ENCODE data around the gene COG5. TPM values are rescaled to one million over a fixed set of nuclear protein-coding genes. Genes with fewer than 3 reads are reported as not detected.

COG5 gene
- total and polyA plus RNA-seq, 11 donors = 9.4 to 61.6 (median 42.1) TPM

DNA sequence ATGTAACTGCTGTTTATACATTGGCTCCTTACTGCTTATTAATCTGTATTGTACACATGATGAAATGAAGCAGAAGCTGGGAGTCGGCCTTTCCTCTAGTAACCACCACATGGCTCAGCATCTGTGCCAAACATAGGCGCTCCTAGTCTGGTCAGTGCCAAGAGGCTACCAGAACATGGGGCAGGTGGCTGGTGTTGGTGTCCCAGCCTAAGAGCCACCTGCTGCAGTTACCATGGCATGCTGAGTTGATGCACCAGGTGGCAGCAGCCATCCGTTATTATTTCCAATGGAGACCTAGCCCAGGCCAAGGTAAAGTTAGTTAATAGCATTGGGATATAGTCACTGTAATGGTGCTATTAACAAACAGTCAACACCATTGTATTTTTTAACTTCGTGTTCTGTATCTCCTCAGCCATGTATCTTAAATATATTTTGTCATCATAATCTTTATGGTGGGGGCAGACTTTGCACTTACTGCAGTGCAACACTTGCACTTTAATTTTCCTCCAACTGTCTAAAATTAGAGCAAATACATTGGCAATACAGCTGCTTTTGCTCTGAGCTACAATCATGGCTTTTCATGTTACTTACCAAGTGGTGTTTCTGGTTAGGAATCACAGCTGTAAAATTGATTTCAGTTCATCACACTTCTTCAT is 361.8 kb downstream of the COG5 start:
- DNase-seq (peak; percentile 44 to 75 (median 66)), ATAC-seq (peak; percentile 78 to 92 (median 92))
- Histone ChIP-seq H3K9me3 (no peaks in the 10 kb centered on the region), H3K36me3 (peaks cover 0 to 99% (median 93%) of the 10 kb centered on the region in 9 donors), H3K27ac (peak overlapping the region in 8 of 12 donors; percentile 7 to 56 (median 38)), H3K4me3 (no peak overlapping the region), H3K4me1 (peaks cover 0 to 12% (median 2%) of the 10 kb centered on the region in 12 donors), H3K27me3 (no peaks in the 10 kb centered on the region)
- 40 to 66% (median 47%) methylated on average over 4 of the region's 4 CpGs for WGBS, 4 donors
- TF ChIP-seq POLR2A (IDR thresholded peaks at IDR 0.05) = no peak
- TF ChIP-seq, protein P1, sequence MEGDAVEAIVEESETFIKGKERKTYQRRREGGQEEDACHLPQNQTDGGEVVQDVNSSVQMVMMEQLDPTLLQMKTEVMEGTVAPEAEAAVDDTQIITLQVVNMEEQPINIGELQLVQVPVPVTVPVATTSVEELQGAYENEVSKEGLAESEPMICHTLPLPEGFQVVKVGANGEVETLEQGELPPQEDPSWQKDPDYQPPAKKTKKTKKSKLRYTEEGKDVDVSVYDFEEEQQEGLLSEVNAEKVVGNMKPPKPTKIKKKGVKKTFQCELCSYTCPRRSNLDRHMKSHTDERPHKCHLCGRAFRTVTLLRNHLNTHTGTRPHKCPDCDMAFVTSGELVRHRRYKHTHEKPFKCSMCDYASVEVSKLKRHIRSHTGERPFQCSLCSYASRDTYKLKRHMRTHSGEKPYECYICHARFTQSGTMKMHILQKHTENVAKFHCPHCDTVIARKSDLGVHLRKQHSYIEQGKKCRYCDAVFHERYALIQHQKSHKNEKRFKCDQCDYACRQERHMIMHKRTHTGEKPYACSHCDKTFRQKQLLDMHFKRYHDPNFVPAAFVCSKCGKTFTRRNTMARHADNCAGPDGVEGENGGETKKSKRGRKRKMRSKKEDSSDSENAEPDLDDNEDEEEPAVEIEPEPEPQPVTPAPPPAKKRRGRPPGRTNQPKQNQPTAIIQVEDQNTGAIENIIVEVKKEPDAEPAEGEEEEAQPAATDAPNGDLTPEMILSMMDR (IDR thresholded peaks at IDR 0.05) = peak; percentile 32 to 70 (median 56)
- intact Hi-C loops (cut with DNase I) = loop anchor here in 8 of 10 donors (2.0 to 10.0 kb wide), 11 partner anchors 193 to 673 kb away; partner anchors contain the start of genes BCAP29 (in 1 of the 8), COG5 (in 1 of the 8), DUS4L (in 1 of the 8) and GPR22 (in 1 of the 8)

DNA sequence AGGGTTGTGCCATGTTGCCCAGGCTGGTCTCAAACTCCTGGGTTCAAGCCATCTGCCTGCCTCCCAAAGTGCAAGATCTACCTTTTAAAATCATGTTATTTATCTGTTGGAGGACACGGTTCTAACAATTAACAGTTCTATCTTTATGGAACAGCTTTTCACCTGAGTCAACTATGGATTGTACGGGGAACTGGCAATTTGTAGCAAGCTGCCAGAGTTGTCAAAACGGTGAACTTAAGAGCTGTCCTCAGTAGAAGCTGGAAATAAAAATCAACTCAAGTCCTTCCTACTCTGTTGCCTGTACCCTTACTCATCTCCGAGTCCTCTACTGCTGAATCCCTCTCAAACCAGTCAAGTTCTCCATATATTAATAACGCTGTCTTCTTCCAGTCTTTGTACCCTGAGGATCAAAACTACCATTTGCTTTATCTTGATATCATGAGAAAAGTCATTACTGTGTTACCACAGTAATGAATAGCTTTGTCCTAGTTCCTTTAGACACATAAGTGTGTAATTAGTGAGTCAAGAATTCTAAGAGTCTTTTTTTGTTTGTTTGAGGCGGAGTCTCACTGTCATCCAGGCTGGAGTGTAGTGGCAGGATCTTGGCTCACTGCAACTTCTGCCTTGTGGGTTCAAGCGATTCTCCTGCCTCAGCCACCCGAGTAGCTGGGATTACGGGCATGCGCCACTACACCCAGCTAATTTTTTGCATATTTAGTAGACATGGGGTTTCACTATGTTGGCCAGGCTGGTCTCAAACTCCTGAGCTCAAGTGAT is 366.7 kb downstream of the COG5 start:
- intact Hi-C loops (cut with DNase I) = loop anchor here in 3 of 10 donors (5.0 to 10.0 kb wide), 3 partner anchors 525 to 678 kb away; no protein-coding TSS in a partner anchor
- peaks cover 0 to 100% (median 87%) of the 10 kb centered on the region in 9 donors for H3K36me3 ChIP-seq
- DNase-seq (no peak), ATAC-seq (no peak)
- H3K4me3 ChIP-seq = no peak overlapping the region
- no peak overlapping the region for H3K27ac ChIP-seq
- WGBS, 4 donors = 90 to 94% (median 93%) methylated on average over 9 to 10 of the region's 10 CpGs
- TF ChIP-seq, protein P1 (IDR thresholded peaks at IDR 0.05) = no peak
- peaks cover 0 to 17% (median 0%) of the 10 kb centered on the region in 12 donors for H3K4me1 ChIP-seq
- no peaks in the 10 kb centered on the region for H3K27me3 ChIP-seq
- no peaks in the 10 kb centered on the region for H3K9me3 ChIP-seq

DNA sequence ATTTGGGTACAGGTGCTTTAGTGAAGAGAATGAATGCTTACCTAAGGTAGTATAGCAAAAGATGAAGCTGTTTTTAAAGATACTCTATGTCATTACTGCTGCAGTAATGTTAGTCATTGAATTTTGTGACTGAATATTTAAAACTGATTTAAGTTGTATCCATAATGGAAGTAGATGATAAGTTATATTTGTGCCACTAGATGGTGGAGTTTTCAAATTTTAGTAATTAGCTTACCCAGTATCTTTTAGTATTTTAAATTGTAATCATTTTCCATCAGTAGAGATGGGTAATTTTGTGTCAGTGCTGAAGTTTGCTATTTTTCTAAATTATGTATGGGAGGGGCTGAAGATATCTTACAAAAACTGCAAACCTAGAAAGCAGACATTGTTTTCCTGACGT is 369.7 kb downstream of the COG5 start:
- intact Hi-C loops (cut with DNase I) = loop anchor here in 2 of 10 donors (10.0 kb wide), 2 partner anchors 531 to 681 kb away; no protein-coding TSS in a partner anchor
- no peaks in the 10 kb centered on the region for H3K9me3 ChIP-seq
- H3K27ac ChIP-seq = peak overlapping the region in 2 of 12 donors; percentile 0 to 31
- peaks cover 0 to 13% (median 0%) of the 10 kb centered on the region in 12 donors for H3K4me1 ChIP-seq
- no peaks in the 10 kb centered on the region for H3K27me3 ChIP-seq
- no peak overlapping the region for H3K4me3 ChIP-seq
- no peak for DNase-seq
- H3K36me3 ChIP-seq = peaks cover 0 to 100% (median 87%) of the 10 kb centered on the region in 9 donors
- TF ChIP-seq, protein P1 (IDR thresholded peaks at IDR 0.05) = peak in 2 of 12 donors; percentile 13 to 22
- no peak for TF ChIP-seq POLR2A (IDR thresholded peaks at IDR 0.05)
- 25 to 45% (median 36%) methylated on average over 1 of the region's 1 CpG for WGBS, 4 donors
- ATAC-seq = no peak

DNA sequence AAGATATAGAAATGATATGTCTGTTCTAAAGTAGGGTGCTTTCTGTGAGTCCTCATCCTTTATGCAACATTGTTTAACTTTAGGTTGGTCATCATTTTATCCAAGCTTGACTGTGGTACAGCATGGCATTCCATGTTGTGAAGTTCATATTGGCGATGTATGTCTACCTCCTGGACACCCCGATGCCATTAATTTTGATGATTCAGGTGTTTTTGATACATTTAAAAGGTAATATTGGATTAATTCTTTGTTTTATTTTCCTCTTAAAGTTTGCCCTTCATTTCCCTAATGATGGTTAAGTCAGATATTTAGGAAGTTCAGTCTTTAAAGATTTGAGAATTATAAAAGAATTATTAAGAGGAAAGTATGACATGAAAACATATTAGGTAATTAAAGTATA is 373.6 kb downstream of the COG5 start:
- Histone ChIP-seq H3K27ac (no peak overlapping the region), H3K4me1 (peaks cover 0 to 13% (median 0%) of the 10 kb centered on the region in 12 donors), H3K36me3 (peaks cover 0 to 100% (median 87%) of the 10 kb centered on the region in 9 donors), H3K4me3 (no peak overlapping the region), H3K27me3 (no peaks in the 10 kb centered on the region), H3K9me3 (no peaks in the 10 kb centered on the region)
- WGBS, 4 donors = 95 to 99% (median 97%) methylated on average over 2 of the region's 2 CpGs
- intact Hi-C loops (cut with DNase I) = loop anchor here in 2 of 10 donors (10.0 kb wide), 2 partner anchors 535 to 685 kb away; no protein-coding TSS in a partner anchor
- no peak for TF ChIP-seq POLR2A (IDR thresholded peaks at IDR 0.05)
- TF ChIP-seq, protein P1 (IDR thresholded peaks at IDR 0.05) = no peak
- DNase-seq = no peak
- no peak for ATAC-seq

Measured in heart left ventricle (tissue), 16 donors.